Measurements from ENCODE around the gene ZNF3.

DNA sequence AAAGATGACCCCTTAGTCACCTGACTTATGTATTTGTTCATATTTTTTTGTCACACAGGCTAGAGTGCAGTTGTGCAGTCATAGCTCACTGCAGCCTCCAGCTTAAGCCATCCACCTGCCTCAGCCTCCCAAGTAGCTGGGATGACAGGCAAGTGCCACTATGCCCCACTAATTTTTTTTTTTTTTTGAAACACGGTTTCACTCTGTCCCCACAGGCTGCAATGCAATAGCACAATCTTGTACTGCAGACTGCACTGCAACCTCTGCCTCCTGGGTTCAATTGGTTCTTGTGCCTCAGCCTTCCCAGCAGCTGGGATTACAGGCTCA lies 47.1 kb upstream of the ZNF3 start:
- TF ChIP-seq, protein P1, sequence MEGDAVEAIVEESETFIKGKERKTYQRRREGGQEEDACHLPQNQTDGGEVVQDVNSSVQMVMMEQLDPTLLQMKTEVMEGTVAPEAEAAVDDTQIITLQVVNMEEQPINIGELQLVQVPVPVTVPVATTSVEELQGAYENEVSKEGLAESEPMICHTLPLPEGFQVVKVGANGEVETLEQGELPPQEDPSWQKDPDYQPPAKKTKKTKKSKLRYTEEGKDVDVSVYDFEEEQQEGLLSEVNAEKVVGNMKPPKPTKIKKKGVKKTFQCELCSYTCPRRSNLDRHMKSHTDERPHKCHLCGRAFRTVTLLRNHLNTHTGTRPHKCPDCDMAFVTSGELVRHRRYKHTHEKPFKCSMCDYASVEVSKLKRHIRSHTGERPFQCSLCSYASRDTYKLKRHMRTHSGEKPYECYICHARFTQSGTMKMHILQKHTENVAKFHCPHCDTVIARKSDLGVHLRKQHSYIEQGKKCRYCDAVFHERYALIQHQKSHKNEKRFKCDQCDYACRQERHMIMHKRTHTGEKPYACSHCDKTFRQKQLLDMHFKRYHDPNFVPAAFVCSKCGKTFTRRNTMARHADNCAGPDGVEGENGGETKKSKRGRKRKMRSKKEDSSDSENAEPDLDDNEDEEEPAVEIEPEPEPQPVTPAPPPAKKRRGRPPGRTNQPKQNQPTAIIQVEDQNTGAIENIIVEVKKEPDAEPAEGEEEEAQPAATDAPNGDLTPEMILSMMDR (IDR thresholded peaks at IDR 0.05), result no peak
- no peak for TF ChIP-seq POLR2A (IDR thresholded peaks at IDR 0.05)

Measured in adrenal gland (tissue), 5 donors.